ENCODE results near the gene ACP1.
"Not testable (repeated sequence)": the region's sequence is repeated elsewhere in the genome, so short reads cannot be mapped to it uniquely, and the experiment has no call there.

ACP1 gene

DNA sequence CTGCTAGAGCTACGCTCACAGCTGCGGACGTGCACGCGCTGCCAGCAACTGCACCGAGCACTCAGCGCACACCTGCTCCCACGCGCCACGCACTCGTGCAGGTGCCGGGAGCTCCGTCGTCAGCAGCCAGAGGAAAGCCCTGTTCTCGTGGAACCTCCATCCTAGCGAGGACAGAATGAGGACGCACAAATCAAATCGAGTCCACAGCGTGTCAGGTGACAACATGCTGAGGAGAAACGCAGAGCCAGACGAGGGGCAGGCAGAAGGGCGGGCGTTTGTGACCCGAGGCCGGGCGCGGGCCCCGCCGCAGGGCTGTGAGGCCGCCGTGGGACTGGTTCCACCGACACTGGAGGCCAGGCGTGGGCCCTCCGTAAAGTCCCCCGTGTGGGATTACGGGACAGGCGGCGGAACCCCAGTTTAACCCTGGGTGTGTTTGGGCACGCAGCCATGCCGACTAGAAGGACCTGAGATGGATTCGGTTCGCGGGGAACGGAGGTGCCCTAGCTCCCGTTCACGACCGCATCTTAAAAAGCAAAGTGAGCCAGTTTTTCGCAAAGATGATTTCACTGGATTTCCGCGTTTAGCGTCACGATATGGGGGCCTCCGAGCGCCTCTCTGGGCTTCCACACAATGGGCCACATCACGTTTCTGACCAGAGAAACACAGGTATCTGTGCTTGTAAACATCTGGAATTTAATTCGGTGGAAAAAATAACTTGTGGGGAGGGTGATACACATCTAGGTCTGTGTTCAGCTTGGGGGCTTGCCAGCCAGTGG is 50.0 kb downstream of the ACP1 start:
- no peak for DNase-seq

DNA sequence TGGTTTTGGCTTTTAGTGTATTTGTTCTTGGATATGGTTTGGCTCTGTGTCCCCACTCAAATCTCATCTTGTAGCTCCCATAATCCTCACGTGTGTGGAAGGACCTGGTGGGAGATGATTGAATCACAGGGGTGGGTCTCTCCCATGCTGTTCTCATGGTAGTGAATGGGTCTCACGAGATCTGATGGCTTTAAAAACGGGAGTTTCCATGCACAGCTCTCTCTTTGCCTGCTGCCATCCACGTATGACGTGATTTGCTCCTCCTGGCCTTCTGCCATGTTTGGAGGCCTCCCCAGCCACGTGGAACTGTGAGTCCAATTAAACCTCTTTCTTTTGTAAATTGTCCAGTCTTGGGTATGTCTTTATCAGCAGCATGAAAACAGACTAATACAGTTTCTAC is 51.2 kb downstream of the ACP1 start:
- not testable (repeated sequence) for DNase-seq

DNA sequence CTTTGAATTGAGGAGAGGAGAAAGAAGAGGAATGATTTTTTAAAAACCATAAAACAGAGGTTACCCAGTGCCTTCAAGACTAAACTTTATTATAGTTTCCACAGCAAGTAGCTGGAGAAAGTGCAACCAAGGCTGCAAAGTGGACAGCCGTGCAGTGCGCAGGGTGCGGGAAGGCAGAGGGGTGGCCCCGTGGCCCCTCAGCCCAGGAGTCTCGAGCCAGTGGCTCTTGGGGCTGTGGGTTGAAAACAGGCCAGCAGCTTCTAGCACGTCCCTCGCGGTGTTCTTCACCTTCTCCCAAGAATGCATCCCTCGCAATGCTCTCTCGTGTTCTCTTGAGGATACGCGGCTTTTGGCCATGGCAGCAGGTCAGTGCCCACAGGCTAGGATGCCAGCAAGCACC is 51.6 kb downstream of the ACP1 start:
- no peak for DNase-seq

DNA sequence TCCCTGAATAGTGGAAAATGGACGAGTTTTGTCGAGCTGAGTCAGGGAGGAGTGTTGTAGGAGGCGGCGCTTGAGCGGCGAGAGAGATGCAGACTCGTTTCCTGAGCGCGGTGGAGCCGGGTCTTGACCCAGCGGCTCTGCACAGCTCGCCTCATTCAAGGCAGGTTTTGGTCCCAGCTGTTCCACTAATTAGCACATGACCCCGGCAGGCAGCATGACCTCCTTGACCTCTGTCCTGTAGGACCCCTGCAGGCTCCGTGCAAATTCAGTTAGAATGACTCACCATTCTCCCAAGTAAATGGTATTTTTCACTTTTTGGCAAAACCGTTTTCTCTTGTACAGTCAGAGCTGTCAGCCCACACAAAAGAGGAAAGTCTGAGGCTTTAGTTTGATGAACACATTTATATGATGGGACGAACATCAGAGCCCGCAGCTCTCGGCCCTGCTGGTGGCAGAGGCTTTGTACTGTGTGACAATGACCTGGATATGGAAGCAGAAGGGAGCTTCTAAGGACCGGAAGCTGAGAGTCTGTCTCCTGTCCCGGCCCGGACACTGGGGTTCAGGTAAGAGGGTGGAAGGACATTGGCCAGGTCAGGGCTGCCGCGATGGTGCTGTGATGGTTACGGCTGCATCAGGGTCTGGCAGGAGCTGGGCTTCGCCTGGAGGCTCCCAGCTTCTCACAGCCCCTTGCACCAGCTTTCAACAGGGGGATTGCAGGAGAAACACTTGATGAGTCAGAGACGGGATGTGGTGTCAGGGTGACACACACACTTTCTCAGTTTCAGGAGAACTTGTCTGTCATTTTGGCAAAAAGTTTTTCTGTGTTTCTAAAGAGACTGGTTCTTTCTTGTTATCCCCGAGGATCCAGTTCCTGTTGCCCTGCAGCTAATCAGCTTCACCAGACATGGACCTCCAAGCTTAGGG is 53.0 kb downstream of the ACP1 start:
- no peak for DNase-seq

DNA sequence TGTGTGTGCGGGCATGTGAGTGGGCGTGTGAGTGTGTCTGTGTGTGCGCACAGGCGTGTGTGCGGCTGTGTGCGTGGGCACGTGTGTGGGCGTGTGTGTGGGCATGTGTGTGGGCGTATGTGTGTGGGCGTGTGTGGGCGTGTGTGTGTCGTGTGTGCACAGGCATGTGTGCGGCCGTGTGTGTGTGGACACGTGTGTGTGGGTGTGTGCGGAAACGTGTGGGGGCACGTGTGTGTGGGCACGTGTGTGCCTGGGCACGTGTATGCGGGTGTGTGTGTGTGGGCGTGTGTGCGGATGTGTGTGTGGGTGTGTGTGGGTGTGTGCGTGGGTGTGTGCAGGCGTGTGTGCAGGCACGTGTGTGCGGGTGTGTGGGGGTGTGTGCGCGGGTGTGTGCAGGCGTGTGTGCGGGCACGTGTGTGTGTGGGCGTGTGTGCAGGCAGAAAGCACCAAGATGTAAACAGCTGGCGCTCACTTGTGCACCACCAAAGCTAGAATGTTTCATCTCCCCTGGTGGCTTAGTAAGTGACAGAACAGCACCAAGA is 54.4 kb downstream of the ACP1 start:
- no peak for DNase-seq

DNA sequence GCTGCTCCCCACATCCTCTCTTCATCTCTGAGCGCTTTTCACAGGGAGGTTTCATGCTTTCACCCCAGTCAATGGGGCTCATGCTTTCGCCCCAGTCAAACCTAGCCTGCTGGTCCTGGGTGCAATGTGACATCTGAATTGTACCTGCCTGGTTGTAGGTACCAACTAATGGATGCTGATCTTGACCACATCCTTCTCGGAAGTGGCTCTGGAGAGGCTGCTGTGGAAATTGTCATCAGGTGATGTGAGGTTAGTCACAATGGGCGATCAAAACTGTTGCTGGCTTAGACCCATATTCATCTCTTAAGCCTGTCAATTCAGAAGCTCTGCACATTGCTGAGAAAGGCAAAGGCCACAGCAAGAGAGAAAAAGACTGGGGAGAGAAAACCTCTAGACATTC is 55.8 kb downstream of the ACP1 start:
- no peak for DNase-seq

DNA sequence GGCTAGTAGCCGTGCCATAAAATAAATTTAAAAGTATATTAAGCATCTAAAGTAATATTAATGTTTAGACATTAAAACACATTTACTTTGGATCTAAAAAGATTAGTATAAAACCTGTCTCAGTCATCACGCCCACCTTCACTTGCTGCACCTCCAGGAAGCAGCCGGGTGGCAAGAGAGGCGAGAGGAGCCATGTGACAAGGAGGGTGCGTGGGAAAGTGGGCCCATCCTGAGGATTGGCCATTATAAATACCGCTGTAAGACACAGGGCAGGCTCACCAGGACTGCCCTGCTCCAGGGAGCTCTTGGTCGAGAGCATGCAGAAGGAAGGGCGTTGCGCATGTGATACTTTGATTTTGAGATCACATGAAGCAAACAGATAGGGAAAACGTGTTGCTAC is 57.6 kb downstream of the ACP1 start:
- DNase-seq = no peak

DNA sequence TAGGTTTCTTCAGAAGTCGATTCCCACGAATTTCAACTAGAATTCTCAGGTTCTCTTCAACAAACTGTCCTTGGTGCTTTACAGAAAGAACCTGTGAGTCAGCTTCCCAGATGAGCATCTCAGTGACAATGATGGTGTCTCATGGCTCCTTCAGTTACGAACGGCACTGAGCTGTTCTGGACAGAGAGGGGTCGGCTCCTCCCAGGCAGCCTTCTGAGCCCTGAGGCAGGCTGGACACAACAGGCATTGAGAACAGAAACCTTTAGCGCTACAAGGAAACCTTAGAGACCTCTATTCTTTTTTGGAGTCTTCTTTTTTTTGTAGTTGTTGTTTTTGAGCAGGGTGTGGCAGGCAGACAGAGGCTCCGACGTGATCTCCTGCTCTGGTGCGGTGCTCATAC is 58.3 kb downstream of the ACP1 start:
- DNase-seq = no peak

Data from NCI-H1694 treated with DMSO at 0.1 percent for 48 hours (cell line).